Heart left ventricle (tissue), 16 donors: ENCODE measurements around the gene RAB3D. TPM values are rescaled to one million over a fixed set of nuclear protein-coding genes. Genes with fewer than 3 reads are reported as not detected.

Experiments
- ATAC-seq, 4 donors: fragments of 200-7000 bp; cut with Tn5 transposase; one replicate each; pipeline ENCODE4 v1.9.1; 2020 to 2022; ENCODE audit warnings: moderate library complexity in 4 of 4, mild to moderate bottlenecking in 3 of 4, moderate number of reproducible peaks in 1 of 4
- DNase-seq, 5 donors: peaks; one replicate each; pipeline ENCODE4 v3.0.0-alpha.2; 2020
- H3K27ac ChIP-seq, 12 donors: fragments of 200-600 bp; sonication (generic) in 4 of 12; one replicate each; pipeline versions ENCODE4 v1.5.0 to v1.8.0; 2016 to 2022; ENCODE audit warnings: mild to moderate bottlenecking in 2 of 12
- H3K27me3 ChIP-seq, 9 donors: fragments of 200-600 bp; sonication (generic) in 2 of 9; one replicate each; pipeline versions ENCODE4 v1.5.1 to v1.8.0; 2016 to 2022; ENCODE audit warnings: mild to moderate bottlenecking in 3 of 9
- H3K36me3 ChIP-seq, 9 donors: fragments of 200-600 bp; sonication (generic) in 2 of 9; one replicate each; pipeline versions ENCODE4 v1.5.0 to v1.8.0; 2018 to 2022; ENCODE audit warnings: mild to moderate bottlenecking in 2 of 9
- H3K4me1 ChIP-seq, 12 donors: fragments of 200-600 bp; sonication (generic) in 4 of 12; one replicate each; pipeline versions ENCODE4 v1.5.0 to v1.8.0; 2016 to 2022; ENCODE audit warnings: mild to moderate bottlenecking in 3 of 12
- H3K4me3 ChIP-seq, 12 donors: fragments of 200-600 bp; sonication (generic) in 4 of 12; one replicate each; pipeline versions ENCODE4 v1.5.0 to v1.8.0; 2017 to 2022; ENCODE audit warnings: mild to moderate bottlenecking in 9 of 12, moderate library complexity in 4 of 12
- H3K9me3 ChIP-seq, 12 donors: fragments of 200-600 bp; sonication (generic) in 4 of 12; one replicate each; pipeline versions ENCODE4 v1.5.0 to v1.8.0; 2016 to 2022; ENCODE audit warnings: mild to moderate bottlenecking in 1 of 12
- CTCF ChIP-seq, 12 donors: fragments of 200-600 bp; sonication (generic) in 4 of 12; IDR thresholded peaks; one replicate each; pipeline versions ENCODE4 v1.5.0 to v1.8.0; 2018 to 2022; ENCODE audit warnings: antibody characterized with exemption in 12 of 12, mild to moderate bottlenecking in 5 of 12
- POLR2A ChIP-seq, 2 donors: fragments of 450-650 bp; IDR thresholded peaks; one replicate each; pipeline ENCODE4 v1.6.1; 2017; ENCODE audit warnings: antibody characterized with exemption in 2 of 2, mild to moderate bottlenecking in 2 of 2, moderate library complexity in 2 of 2
- WGBS, 4 donors: extraction: QIAGEN DNeasy Blood & Tissue Kit in 2 of 4; methylation state at CpG; one replicate each; pipeline versions ENCODE4 v1.1.5 to v1.1.7; 2013 to 2018; 5-methylcytosine and 5-hydroxymethylcytosine counted together
- intact Hi-C, 10 donors: fragments of 100-400 bp; cut with DNase I; formaldehyde crosslinking; loops; one replicate each; pipeline versions ENCODE4 v1.11.1 to v1.14.2; 2022
- polyA plus RNA-seq, 2 donors: library from polyadenylated mRNA; stranded (reverse); fragments of 200-250 nt; gene quantifications; one replicate each; pipeline ENCODE4 v1.2.3, GENCODE V29; 2013
- total RNA-seq, 9 donors: library from RNA; depleted of rRNA in 2 of 9; stranded (reverse); fragments of >200 nt in 2 of 9; fragmentation: NEBNext Ultra II Directional in 3 of 9; extraction: Animal tissue kit (Norgen Biotek cat#: 25700) in 3 of 9; gene quantifications; one replicate each; pipeline versions ENCODE4 v1.1.0 to v1.2.4, GENCODE V29; 2016 to 2023
- donor health status: ischemic (EF 13 %, LVEDD 7.1; RV severe dilation, severe dysfunction).
- donor health status: healthy with polysubstance abuse.
- donor health status: DM: no; HTN: yes; CAD: no.
- donor health status: DM: no; HTN: no; CAD: no.
- donor health status: ischemic (EF 25% LVEDD 6.9; RV normal size, moderate dysfunction).
- donor health status: ischemic (EF 25% LVEDD 5.7; RV mildly dilated, moderate dysfunction).
- donor health status: healthy.
- donor health status: DM: yes; HTN: yes; CAD: no.
- donor health status: ischemic (EF 35%, LVEDD 5.7; RV mildly dilated, moderate dysfunction).
- donor health status: nonischemic (EF 11% LVEDD 7.7; RV severe dilation, severe dysfunction).
- donor health status: DM: yes; HTN: yes; CAD: no.
- donor health status: PGD.
- donor health status: ischemic (EF 29% LVEDD 5.4; RV normal size, mild dysfunction).
- donor health status: nonischemic (EF 23%, LVEDD 6.1; RV moderate dilation, normal function).

The RAB3D gene
- total and polyA plus RNA-seq, 11 donors = 2.5 to 15.1 (median 7.2) TPM

- intact Hi-C loops = loop anchor here in 3 of 10 donors (2.0 to 10.0 kb wide), 2 partner anchors 37 to 145 kb away; no protein-coding TSS in a partner anchor
- H3K4me1 ChIP-seq = peaks cover 0 to 22% (median 12%) of the 10 kb centered on the region in 12 donors
- peak in 1 of 4 donors; percentile 13 for ATAC-seq
Observed at GRCh38 chr19:11279505-11280236, 59.8 kb downstream of the RAB3D start.

GRCh38 chr19:11278670-11279069 lies 60.8 kb downstream of the RAB3D start:
- WGBS, 4 donors = 30 to 34% (median 31%) methylated on average over 6 of the region's 6 CpGs
- DNase-seq (no peak), ATAC-seq (peak in 3 of 4 donors; percentile 60 to 83 (median 64))
- H3K9me3 ChIP-seq = no peaks in the 10 kb centered on the region
- H3K36me3 ChIP-seq = no peaks in the 10 kb centered on the region
- intact Hi-C loops = loop anchor here in 1 of 10 donors (2.0 kb wide), 1 partner anchor 36 kb away; no protein-coding TSS in a partner anchor
- H3K4me1 ChIP-seq = peaks cover 0 to 18% (median 10%) of the 10 kb centered on the region in 12 donors
- peaks cover 0 to 23% (median 0%) of the 10 kb centered on the region in 9 donors for H3K27me3 ChIP-seq
- no peak overlapping the region for H3K4me3 ChIP-seq
- TF ChIP-seq CTCF (IDR thresholded peaks at IDR 0.05) (no peak), POLR2A (IDR thresholded peaks at IDR 0.05) (no peak)
- H3K27ac ChIP-seq = peak overlapping the region in 6 of 12 donors; percentile 7 to 66 (median 48)

More at GRCh38 chr19:11279505-11280236, 59.8 kb downstream of the RAB3D start:
- no peak for DNase-seq
- Histone ChIP-seq H3K27ac (peak overlapping the region in 10 of 12 donors; percentile 7 to 66 (median 48)), H3K27me3 (peaks cover 0 to 23% (median 0%) of the 10 kb centered on the region in 9 donors), H3K4me3 (no peak overlapping the region), H3K36me3 (no peaks in the 10 kb centered on the region), H3K9me3 (no peaks in the 10 kb centered on the region)
- TF ChIP-seq POLR2A (IDR thresholded peaks at IDR 0.05) = no peak
- no peak for TF ChIP-seq CTCF (IDR thresholded peaks at IDR 0.05)
- WGBS, 4 donors = 58 to 81% (median 70%) methylated on average over 5 of the region's 5 CpGs

GRCh38 chr19:11274533-11275086 lies 64.8 kb downstream of the RAB3D start:
- Histone ChIP-seq H3K4me3 (no peak overlapping the region), H3K4me1 (peaks cover 0 to 28% (median 8%) of the 10 kb centered on the region in 12 donors), H3K27me3 (peaks cover 0 to 18% (median 0%) of the 10 kb centered on the region in 9 donors), H3K27ac (peak overlapping the region in 2 of 12 donors; percentile 2 to 41), H3K9me3 (no peaks in the 10 kb centered on the region), H3K36me3 (no peaks in the 10 kb centered on the region)
- no peak for DNase-seq
- no peak for ATAC-seq
- TF ChIP-seq POLR2A (IDR thresholded peaks at IDR 0.05) (no peak), CTCF (IDR thresholded peaks at IDR 0.05) (no peak)
- intact Hi-C loops = no loop called here
- WGBS, 4 donors = 71 to 84% (median 73%) methylated on average over 4 of the region's 4 CpGs

- ATAC-seq = no peak
- H3K27ac ChIP-seq = no peak overlapping the region
- no peak for DNase-seq
- H3K4me1 ChIP-seq = peaks cover 0 to 27% (median 8%) of the 10 kb centered on the region in 12 donors
- H3K9me3 ChIP-seq = no peaks in the 10 kb centered on the region
- no peak overlapping the region for H3K4me3 ChIP-seq
- intact Hi-C loops = no loop called here
- H3K27me3 ChIP-seq = peaks cover 0 to 18% (median 0%) of the 10 kb centered on the region in 9 donors
- TF ChIP-seq POLR2A (IDR thresholded peaks at IDR 0.05) (no peak), CTCF (IDR thresholded peaks at IDR 0.05) (no peak)
- WGBS, 4 donors = 78 to 88% (median 84%) methylated on average over 5 of the region's 5 CpGs
- H3K36me3 ChIP-seq = no peaks in the 10 kb centered on the region
Observed at GRCh38 chr19:11273989-11274388, 65.5 kb downstream of the RAB3D start.
